WTC11 (cell line): Measurements from ENCODE around the gene RRP1.

ENCODE experiments used
- CBFB ChIP-seq: sonication (generic); formaldehyde crosslinking; IDR thresholded peaks from 2 replicates; pipeline ENCODE4 v1.8.1; 2022; ENCODE audit warnings: mild to moderate bottlenecking, low read depth, missing genetic modification reagents
- ETV6 ChIP-seq: sonication (generic); formaldehyde crosslinking; IDR thresholded peaks from 2 replicates; pipeline ENCODE4 v1.8.1; 2022; ENCODE audit warnings: mild to moderate bottlenecking, missing genetic modification reagents
- GTF2I ChIP-seq: fragments of 250-450 bp; sonication (Bioruptor Pico); conservative IDR thresholded peaks from 2 replicates; pipeline ENCODE4 v1.4.0; 2021; ENCODE audit warnings: mild to moderate bottlenecking
- JUN ChIP-seq: sonication (generic); formaldehyde crosslinking; IDR thresholded peaks from 2 replicates; pipeline ENCODE4 v1.8.0; 2023; ENCODE audit warnings: mild to moderate bottlenecking, missing genetic modification reagents
- NR1H2 ChIP-seq: sonication (generic); formaldehyde crosslinking; IDR thresholded peaks from 2 replicates; pipeline ENCODE4 v1.9.0; 2021; ENCODE audit warnings: mild to moderate bottlenecking, moderate library complexity, missing genetic modification reagents
- NR2C2 ChIP-seq: sonication (generic); formaldehyde crosslinking; IDR thresholded peaks from 2 replicates; pipeline ENCODE4 v1.8.0; 2022; ENCODE audit warnings: mild to moderate bottlenecking, missing genetic modification reagents
- TF ChIP-seq, protein P1 (sequence below): sonication (generic); formaldehyde crosslinking; IDR thresholded peaks from 2 replicates; pipeline ENCODE4 v1.8.1; 2023; ENCODE audit warnings: mild to moderate bottlenecking, missing genetic modification reagents, moderate library complexity
- TF ChIP-seq, protein P2 (sequence below): fragments of 200-600 bp; IDR thresholded peaks from 2 replicates; pipeline ENCODE4 v1.8.0; 2022; ENCODE audit warnings: antibody characterized with exemption
- TF ChIP-seq, protein P3 (sequence below): sonication (generic); formaldehyde crosslinking; IDR thresholded peaks from 2 replicates; pipeline ENCODE4 v1.8.1; 2022; ENCODE audit warnings: low read depth, missing genetic modification reagents, borderline replicate concordance
- TF ChIP-seq, protein P4 (sequence below): sonication (generic); formaldehyde crosslinking; IDR thresholded peaks from 2 replicates; pipeline ENCODE4 v1.8.1; 2023; ENCODE audit warnings: mild to moderate bottlenecking, missing genetic modification reagents
- TF ChIP-seq, protein P5 (sequence below): sonication (generic); formaldehyde crosslinking; IDR thresholded peaks from 2 replicates; pipeline ENCODE4 v1.8.0; 2022; ENCODE audit warnings: mild to moderate bottlenecking, missing genetic modification reagents
- TF ChIP-seq, protein P6 (sequence below): sonication (generic); formaldehyde crosslinking; IDR thresholded peaks from 2 replicates; pipeline ENCODE4 v1.8.1; 2023; ENCODE audit warnings: mild to moderate bottlenecking, missing genetic modification reagents

DNA sequence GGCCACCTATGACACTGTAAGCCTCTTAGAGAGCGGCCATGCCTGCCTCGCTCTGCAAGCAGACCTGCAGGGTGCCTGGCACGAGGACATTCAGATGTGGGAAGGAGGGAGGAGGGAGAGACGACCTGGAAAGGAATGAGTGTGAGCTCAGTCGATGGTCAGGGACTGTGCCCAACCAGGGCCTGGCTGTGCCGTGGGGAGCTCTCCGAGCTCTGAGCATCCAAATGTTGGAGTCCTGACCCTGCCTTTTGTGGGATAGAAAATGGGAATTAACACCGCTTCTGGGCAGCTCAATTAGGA is 20.6 kb upstream of the RRP1 start:
- TF ChIP-seq, protein P1, sequence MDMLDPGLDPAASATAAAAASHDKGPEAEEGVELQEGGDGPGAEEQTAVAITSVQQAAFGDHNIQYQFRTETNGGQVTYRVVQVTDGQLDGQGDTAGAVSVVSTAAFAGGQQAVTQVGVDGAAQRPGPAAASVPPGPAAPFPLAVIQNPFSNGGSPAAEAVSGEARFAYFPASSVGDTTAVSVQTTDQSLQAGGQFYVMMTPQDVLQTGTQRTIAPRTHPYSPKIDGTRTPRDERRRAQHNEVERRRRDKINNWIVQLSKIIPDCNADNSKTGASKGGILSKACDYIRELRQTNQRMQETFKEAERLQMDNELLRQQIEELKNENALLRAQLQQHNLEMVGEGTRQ (CRISPR knock-in tag): no peak
- TF ChIP-seq, protein P2, sequence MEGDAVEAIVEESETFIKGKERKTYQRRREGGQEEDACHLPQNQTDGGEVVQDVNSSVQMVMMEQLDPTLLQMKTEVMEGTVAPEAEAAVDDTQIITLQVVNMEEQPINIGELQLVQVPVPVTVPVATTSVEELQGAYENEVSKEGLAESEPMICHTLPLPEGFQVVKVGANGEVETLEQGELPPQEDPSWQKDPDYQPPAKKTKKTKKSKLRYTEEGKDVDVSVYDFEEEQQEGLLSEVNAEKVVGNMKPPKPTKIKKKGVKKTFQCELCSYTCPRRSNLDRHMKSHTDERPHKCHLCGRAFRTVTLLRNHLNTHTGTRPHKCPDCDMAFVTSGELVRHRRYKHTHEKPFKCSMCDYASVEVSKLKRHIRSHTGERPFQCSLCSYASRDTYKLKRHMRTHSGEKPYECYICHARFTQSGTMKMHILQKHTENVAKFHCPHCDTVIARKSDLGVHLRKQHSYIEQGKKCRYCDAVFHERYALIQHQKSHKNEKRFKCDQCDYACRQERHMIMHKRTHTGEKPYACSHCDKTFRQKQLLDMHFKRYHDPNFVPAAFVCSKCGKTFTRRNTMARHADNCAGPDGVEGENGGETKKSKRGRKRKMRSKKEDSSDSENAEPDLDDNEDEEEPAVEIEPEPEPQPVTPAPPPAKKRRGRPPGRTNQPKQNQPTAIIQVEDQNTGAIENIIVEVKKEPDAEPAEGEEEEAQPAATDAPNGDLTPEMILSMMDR: no peak
- no peak for TF ChIP-seq CBFB
- TF ChIP-seq, protein P3, sequence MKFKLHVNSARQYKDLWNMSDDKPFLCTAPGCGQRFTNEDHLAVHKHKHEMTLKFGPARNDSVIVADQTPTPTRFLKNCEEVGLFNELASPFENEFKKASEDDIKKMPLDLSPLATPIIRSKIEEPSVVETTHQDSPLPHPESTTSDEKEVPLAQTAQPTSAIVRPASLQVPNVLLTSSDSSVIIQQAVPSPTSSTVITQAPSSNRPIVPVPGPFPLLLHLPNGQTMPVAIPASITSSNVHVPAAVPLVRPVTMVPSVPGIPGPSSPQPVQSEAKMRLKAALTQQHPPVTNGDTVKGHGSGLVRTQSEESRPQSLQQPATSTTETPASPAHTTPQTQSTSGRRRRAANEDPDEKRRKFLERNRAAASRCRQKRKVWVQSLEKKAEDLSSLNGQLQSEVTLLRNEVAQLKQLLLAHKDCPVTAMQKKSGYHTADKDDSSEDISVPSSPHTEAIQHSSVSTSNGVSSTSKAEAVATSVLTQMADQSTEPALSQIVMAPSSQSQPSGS: no peak
- no peak for TF ChIP-seq ETV6 (CRISPR knock-in tag)
- TF ChIP-seq, protein P4, sequence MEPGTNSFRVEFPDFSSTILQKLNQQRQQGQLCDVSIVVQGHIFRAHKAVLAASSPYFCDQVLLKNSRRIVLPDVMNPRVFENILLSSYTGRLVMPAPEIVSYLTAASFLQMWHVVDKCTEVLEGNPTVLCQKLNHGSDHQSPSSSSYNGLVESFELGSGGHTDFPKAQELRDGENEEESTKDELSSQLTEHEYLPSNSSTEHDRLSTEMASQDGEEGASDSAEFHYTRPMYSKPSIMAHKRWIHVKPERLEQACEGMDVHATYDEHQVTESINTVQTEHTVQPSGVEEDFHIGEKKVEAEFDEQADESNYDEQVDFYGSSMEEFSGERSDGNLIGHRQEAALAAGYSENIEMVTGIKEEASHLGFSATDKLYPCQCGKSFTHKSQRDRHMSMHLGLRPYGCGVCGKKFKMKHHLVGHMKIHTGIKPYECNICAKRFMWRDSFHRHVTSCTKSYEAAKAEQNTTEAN (CRISPR knock-in tag): no peak
- TF ChIP-seq NR2C2: no peak
- TF ChIP-seq, protein P5, sequence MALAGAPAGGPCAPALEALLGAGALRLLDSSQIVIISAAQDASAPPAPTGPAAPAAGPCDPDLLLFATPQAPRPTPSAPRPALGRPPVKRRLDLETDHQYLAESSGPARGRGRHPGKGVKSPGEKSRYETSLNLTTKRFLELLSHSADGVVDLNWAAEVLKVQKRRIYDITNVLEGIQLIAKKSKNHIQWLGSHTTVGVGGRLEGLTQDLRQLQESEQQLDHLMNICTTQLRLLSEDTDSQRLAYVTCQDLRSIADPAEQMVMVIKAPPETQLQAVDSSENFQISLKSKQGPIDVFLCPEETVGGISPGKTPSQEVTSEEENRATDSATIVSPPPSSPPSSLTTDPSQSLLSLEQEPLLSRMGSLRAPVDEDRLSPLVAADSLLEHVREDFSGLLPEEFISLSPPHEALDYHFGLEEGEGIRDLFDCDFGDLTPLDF (CRISPR knock-in tag): no peak
- TF ChIP-seq JUN: no peak
- no peak for TF ChIP-seq GTF2I
- no peak for TF ChIP-seq NR1H2 (CRISPR knock-in tag)
- TF ChIP-seq, protein P6, sequence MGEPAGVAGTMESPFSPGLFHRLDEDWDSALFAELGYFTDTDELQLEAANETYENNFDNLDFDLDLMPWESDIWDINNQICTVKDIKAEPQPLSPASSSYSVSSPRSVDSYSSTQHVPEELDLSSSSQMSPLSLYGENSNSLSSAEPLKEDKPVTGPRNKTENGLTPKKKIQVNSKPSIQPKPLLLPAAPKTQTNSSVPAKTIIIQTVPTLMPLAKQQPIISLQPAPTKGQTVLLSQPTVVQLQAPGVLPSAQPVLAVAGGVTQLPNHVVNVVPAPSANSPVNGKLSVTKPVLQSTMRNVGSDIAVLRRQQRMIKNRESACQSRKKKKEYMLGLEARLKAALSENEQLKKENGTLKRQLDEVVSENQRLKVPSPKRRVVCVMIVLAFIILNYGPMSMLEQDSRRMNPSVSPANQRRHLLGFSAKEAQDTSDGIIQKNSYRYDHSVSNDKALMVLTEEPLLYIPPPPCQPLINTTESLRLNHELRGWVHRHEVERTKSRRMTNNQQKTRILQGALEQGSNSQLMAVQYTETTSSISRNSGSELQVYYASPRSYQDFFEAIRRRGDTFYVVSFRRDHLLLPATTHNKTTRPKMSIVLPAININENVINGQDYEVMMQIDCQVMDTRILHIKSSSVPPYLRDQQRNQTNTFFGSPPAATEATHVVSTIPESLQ: no peak
